Measurements from ENCODE around the gene HOGA1. TPM values are rescaled to one million over a fixed set of nuclear protein-coding genes. Genes with fewer than 3 reads are reported as not detected.
A peak's percentile ranks its signal among the peaks of the same experiment; 100 is the strongest.
"Not testable (repeated sequence)": the region's sequence is repeated elsewhere in the genome, so short reads cannot be mapped to it uniquely, and the experiment has no call there.

The HOGA1 gene
- total RNA-seq, 1 experiment from 2014 or later: 1.4 TPM

GRCh38 chr10:97601268-97602215 is 17.4 kb downstream of the HOGA1 start:
- no peak for DNase-seq (ENCODE audit: extremely low read depth, low read depth)

- DNase-seq (ENCODE audit: extremely low read depth, low read depth): no peak
Observed at GRCh38 chr10:97607095-97607636, 23.0 kb downstream of the HOGA1 start.

DNA sequence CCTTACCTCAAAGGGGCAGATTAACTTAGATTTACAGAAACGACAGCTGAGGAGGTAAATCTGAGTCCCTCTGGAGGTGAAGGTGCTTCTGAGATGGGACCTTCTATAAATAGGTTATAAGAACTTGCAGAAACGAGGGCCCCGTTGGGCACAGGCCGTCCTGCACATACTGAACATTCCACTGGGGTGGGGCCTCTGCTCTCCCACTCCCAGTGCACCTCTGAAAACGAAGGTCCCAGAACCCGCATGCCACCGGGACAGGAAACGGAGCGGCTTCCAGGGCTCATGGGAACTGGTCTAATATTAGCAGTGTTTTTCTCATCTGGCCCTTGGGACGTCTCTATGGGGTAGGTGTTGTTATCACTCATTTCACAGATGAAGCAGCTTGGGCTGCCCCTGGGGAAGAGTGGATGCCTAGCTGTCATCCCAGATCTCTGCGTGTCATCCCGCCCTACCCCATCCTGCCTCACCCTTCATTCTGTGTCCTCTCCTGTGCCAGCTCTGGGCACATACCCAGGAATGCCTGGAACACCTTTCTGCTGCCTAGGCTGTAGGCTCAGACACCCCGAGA is 24.9 kb downstream of the HOGA1 start:
- DNase-seq (ENCODE audit: extremely low read depth, low read depth): no peak

- no peak for DNase-seq (ENCODE audit: extremely low read depth, low read depth)
Observed at GRCh38 chr10:97611473-97611872, 27.3 kb downstream of the HOGA1 start.

- DNase-seq (ENCODE audit: extremely low read depth, low read depth): peak; percentile 53
Observed at GRCh38 chr10:97612386-97612785, 28.2 kb downstream of the HOGA1 start.

- no peak for DNase-seq (ENCODE audit: extremely low read depth, low read depth)
Observed at GRCh38 chr10:97618285-97618684, 34.1 kb downstream of the HOGA1 start.

- no peak for DNase-seq (ENCODE audit: extremely low read depth, low read depth)
Observed at GRCh38 chr10:97618733-97619132, 34.5 kb downstream of the HOGA1 start.

GRCh38 chr10:97623277-97623676 is 39.1 kb downstream of the HOGA1 start:
- DNase-seq (ENCODE audit: extremely low read depth, low read depth): no peak

DNA sequence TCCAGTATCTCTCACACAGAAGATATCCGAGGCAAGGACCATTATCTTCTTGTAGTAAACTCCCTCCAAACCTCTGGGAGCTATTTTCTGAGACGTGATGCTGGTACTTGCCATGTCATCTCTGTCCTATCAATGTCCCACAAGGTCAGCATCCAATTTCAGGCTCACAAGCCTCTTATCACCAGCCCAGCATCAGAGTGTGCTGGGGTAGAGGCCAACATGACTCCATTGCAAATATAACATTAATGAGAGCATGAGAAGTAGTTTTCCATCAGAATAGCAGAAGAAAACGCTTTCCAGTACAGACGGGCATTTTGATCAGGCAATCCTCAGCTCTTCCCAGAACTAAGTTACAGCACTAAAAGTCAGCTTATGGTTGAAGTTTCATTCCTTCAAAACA is 43.5 kb downstream of the HOGA1 start:
- no peak for DNase-seq (ENCODE audit: extremely low read depth, low read depth)

DNA sequence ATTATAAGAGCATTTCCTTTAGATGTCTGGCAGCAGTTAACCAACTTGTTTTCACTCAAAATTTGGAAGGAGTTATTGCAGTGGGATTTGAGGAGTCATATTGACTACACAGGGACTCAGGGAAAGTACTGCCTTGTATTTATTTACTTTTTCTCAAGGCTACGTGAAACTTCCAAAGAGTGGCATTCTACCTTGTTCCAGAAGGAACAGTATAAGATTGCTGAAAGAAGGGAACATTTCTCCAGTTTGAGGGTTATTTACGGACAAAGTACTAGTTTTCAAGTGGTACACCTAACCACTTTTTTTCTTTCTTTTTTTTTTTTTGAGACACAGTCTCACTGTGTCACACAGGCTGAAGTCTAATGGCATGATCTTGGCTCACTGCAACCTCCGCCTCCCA is 44.0 kb downstream of the HOGA1 start:
- DNase-seq (ENCODE audit: extremely low read depth, low read depth): no peak

GRCh38 chr10:97629289-97629688 is 45.1 kb downstream of the HOGA1 start:
- DNase-seq (ENCODE audit: extremely low read depth, low read depth): no peak

GRCh38 chr10:97631098-97631497 is 46.9 kb downstream of the HOGA1 start:
- no peak for DNase-seq (ENCODE audit: extremely low read depth, low read depth)

- peak; percentile 93 for DNase-seq (ENCODE audit: extremely low read depth, low read depth)
Observed at GRCh38 chr10:97632949-97633884, 49.0 kb downstream of the HOGA1 start, which contains the start of gene MORN4. MORN4 (minus strand) TSS chr10:97633500; CDS start chr10:97619653, 13,847 bp downstream.

DNA sequence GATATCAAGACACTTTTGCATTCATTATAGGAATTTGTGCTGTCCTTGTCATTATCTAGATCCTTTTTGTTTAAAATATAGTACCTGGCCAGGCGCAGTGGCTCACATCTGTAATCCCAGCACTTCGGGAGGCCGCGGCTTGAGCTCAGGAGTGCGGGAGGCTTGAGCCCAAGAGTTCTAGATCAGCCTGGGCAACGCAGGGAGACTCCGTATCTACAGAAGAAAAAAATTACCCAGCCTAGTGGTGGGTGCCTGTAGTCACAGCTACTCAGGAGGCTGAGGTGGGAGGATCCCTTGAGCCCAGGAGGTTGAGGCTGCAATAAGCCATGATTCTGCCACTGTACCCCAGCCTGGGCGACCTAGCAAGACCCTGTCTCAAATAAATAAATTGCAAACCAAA is 49.7 kb downstream of the HOGA1 start:
- peak; percentile 45 for DNase-seq (ENCODE audit: extremely low read depth, low read depth)

DNA sequence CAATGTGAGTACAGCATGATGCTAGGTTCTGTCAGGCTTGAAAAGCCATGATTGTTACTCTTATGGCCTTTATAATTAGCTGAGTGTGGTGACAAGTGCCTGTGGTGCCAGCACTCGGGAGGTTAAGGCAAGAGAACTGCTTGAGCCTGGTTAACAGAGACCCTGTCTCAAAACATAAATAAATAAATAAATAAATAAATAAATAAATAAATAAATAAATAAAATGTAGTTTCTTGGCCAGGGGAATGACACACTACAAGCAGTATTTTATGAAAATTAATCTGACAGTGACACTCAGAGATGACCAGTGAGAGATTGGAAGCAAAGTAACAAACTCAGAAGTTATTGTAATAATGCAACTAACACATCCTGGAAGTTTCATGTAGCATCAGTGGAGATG is 51.4 kb downstream of the HOGA1 start:
- no peak for DNase-seq (ENCODE audit: extremely low read depth, low read depth)

- DNase-seq (ENCODE audit: extremely low read depth, low read depth): not testable (repeated sequence)
Observed at GRCh38 chr10:97639090-97639489, 54.9 kb downstream of the HOGA1 start.

GRCh38 chr10:97640174-97640867 is 56.1 kb downstream of the HOGA1 start, which contains the start of gene PI4K2A:
PI4K2A (plus strand) TSS chr10:97640671; CDS start chr10:97640743, 72 bp downstream.
- DNase-seq (ENCODE audit: extremely low read depth, low read depth): peak; percentile 99

GRCh38 chr10:97640868-97641811 is 57.0 kb downstream of the HOGA1 start:
- DNase-seq (ENCODE audit: extremely low read depth, low read depth): no peak
